Measurements from ENCODE around the gene ODF4. TPM values are rescaled to one million over a fixed set of nuclear protein-coding genes. Genes with fewer than 3 reads are reported as not detected.
A peak's percentile ranks its signal among the peaks of the same experiment; 100 is the strongest.

The ODF4 gene
- total and polyA plus RNA-seq, 2 donors from 2014 or later: not detected

- no peaks in the 10 kb centered on the region for H3K36me3 ChIP-seq (ENCODE audit: control insufficient read depth in 2 of 3, insufficient read depth in 3 of 3, low read length in 3 of 3)
- peak overlapping the region in 1 of 3 donors; percentile 21 for H3K4me3 ChIP-seq (ENCODE audit: low read length in 3 of 3)
- no peaks in the 10 kb centered on the region for H3K9me3 ChIP-seq (ENCODE audit: control insufficient read depth in 2 of 3, insufficient read depth in 1 of 3, low read length in 3 of 3)
- intact Hi-C loops (cut with DNase I): no loop called here
- FAIRE-seq (no peak), DNase-seq (peak in 1 of 5 donors; percentile 55)
- peaks cover 17% of the 10 kb centered on the region for H3K27me3 ChIP-seq (ENCODE audit: control insufficient read depth, insufficient read depth, low read length)
- H3K27ac ChIP-seq (ENCODE audit: low read depth in 2 of 2, low read length in 2 of 2): no peak overlapping the region
- TF ChIP-seq CTCF (IDR thresholded peaks at IDR 0.05; ENCODE audit: borderline replicate concordance, extremely low read depth, insufficient read depth): no peak
- peaks cover 0 to 4% (median 0%) of the 10 kb centered on the region in 3 donors for H3K4me1 ChIP-seq (ENCODE audit: control insufficient read depth in 2 of 3, insufficient read depth in 2 of 3, low read depth in 1 of 3, low read length in 3 of 3)
- no peak overlapping the region for H3K9ac ChIP-seq (ENCODE audit: low read length in 3 of 3)
Measured at GRCh38 chr17:8312251-8312650, 27.4 kb upstream of the ODF4 start.

- no peak for FAIRE-seq
- Histone ChIP-seq H3K4me3 (ENCODE audit: low read length in 3 of 3) (peak overlapping the region in 1 of 3 donors; percentile 21), H3K27ac (ENCODE audit: low read depth in 2 of 2, low read length in 2 of 2) (no peak overlapping the region), H3K27me3 (ENCODE audit: control insufficient read depth, insufficient read depth, low read length) (peaks cover 17% of the 10 kb centered on the region), H3K4me1 (ENCODE audit: control insufficient read depth in 2 of 3, insufficient read depth in 2 of 3, low read depth in 1 of 3, low read length in 3 of 3) (peaks cover 0 to 4% (median 0%) of the 10 kb centered on the region in 3 donors), H3K36me3 (ENCODE audit: control insufficient read depth in 2 of 3, insufficient read depth in 3 of 3, low read length in 3 of 3) (no peaks in the 10 kb centered on the region), H3K9me3 (ENCODE audit: control insufficient read depth in 2 of 3, insufficient read depth in 1 of 3, low read length in 3 of 3) (no peaks in the 10 kb centered on the region), H3K9ac (ENCODE audit: low read length in 3 of 3) (no peak overlapping the region)
- intact Hi-C loops (cut with DNase I): no loop called here
- DNase-seq: peak in 1 of 5 donors; percentile 68
- no peak for TF ChIP-seq CTCF (IDR thresholded peaks at IDR 0.05; ENCODE audit: borderline replicate concordance, extremely low read depth, insufficient read depth)
Measured at GRCh38 chr17:8312726-8313600, 26.7 kb upstream of the ODF4 start.

GRCh38 chr17:8314797-8315763 is 24.6 kb upstream of the ODF4 start:
- FAIRE-seq (no peak), DNase-seq (peak in 4 of 5 donors; percentile 23 to 39 (median 32))
- peaks cover 0 to 4% (median 0%) of the 10 kb centered on the region in 3 donors for H3K4me1 ChIP-seq (ENCODE audit: control insufficient read depth in 2 of 3, insufficient read depth in 2 of 3, low read depth in 1 of 3, low read length in 3 of 3)
- no peaks in the 10 kb centered on the region for H3K9me3 ChIP-seq (ENCODE audit: control insufficient read depth in 2 of 3, insufficient read depth in 1 of 3, low read length in 3 of 3)
- TF ChIP-seq CTCF (IDR thresholded peaks at IDR 0.05; ENCODE audit: borderline replicate concordance, extremely low read depth, insufficient read depth): no peak
- intact Hi-C loops (cut with DNase I): no loop called here
- no peaks in the 10 kb centered on the region for H3K36me3 ChIP-seq (ENCODE audit: control insufficient read depth in 2 of 3, insufficient read depth in 3 of 3, low read length in 3 of 3)
- H3K9ac ChIP-seq (ENCODE audit: low read length in 3 of 3): no peak overlapping the region
- peak overlapping the region in 1 of 3 donors; percentile 44 for H3K4me3 ChIP-seq (ENCODE audit: low read length in 3 of 3)
- H3K27me3 ChIP-seq (ENCODE audit: control insufficient read depth, insufficient read depth, low read length): peaks cover 17% of the 10 kb centered on the region
- H3K27ac ChIP-seq (ENCODE audit: low read depth in 2 of 2, low read length in 2 of 2): no peak overlapping the region
